ENCODE data around the gene KDM6A. TPM values are rescaled to one million over a fixed set of nuclear protein-coding genes. Genes with fewer than 3 reads are reported as not detected.
"Not testable (repeated sequence)": the region's sequence is repeated elsewhere in the genome, so short reads cannot be mapped to it uniquely, and the experiment has no call there.

Gene KDM6A
- polyA plus RNA-seq, 4 donors, result 9.5 to 31.0 (median 14.4) TPM

- 96 to 100% (median 100%) methylated on average over 1 of the region's 1 CpG for WGBS, 3 donors
- FAIRE-seq (no peak), DNase-seq (no peak)
- H3K36me3 ChIP-seq (ENCODE audit: control insufficient read depth in 3 of 3, insufficient read depth in 2 of 3, low read depth in 1 of 3, low read length in 3 of 3), result peaks cover 0 to 2% (median 0%) of the 10 kb centered on the region in 3 donors
- H3K27me3 ChIP-seq (ENCODE audit: control insufficient read depth in 3 of 3, insufficient read depth in 3 of 3, low read length in 3 of 3), result no peaks in the 10 kb centered on the region
- H3K4me3 ChIP-seq (ENCODE audit: low read depth in 1 of 3, low read length in 3 of 3), result no peak overlapping the region
- H3K27ac ChIP-seq (ENCODE audit: low read depth in 1 of 3, low read length in 2 of 3), result no peak overlapping the region
- no peaks in the 10 kb centered on the region for H3K4me1 ChIP-seq (ENCODE audit: control insufficient read depth in 3 of 3, insufficient read depth in 2 of 3, low read depth in 1 of 3, low read length in 2 of 3)
- H3K9me3 ChIP-seq (ENCODE audit: control insufficient read depth in 2 of 2, insufficient read depth in 1 of 2, low read depth in 1 of 2, low read length in 1 of 2), result peaks cover 0 to 7% of the 10 kb centered on the region in 2 donors
Measured at GRCh38 chrX:44944894-44945293, 71.9 kb downstream of the KDM6A start.

GRCh38 chrX:44945736-44946135 lies 72.7 kb downstream of the KDM6A start:
- no peak for FAIRE-seq

GRCh38 chrX:44946771-44947170 lies 73.8 kb downstream of the KDM6A start:
- Histone ChIP-seq H3K27me3 (ENCODE audit: control insufficient read depth in 3 of 3, insufficient read depth in 3 of 3, low read length in 3 of 3) (no peaks in the 10 kb centered on the region), H3K36me3 (ENCODE audit: control insufficient read depth in 3 of 3, insufficient read depth in 2 of 3, low read depth in 1 of 3, low read length in 3 of 3) (peaks cover 0 to 2% (median 0%) of the 10 kb centered on the region in 3 donors), H3K4me3 (ENCODE audit: low read depth in 1 of 3, low read length in 3 of 3) (no peak overlapping the region), H3K4me1 (ENCODE audit: control insufficient read depth in 3 of 3, insufficient read depth in 2 of 3, low read depth in 1 of 3, low read length in 2 of 3) (no peaks in the 10 kb centered on the region), H3K9me3 (ENCODE audit: control insufficient read depth in 2 of 2, insufficient read depth in 1 of 2, low read depth in 1 of 2, low read length in 1 of 2) (peaks cover 0 to 7% of the 10 kb centered on the region in 2 donors), H3K27ac (ENCODE audit: low read depth in 1 of 3, low read length in 2 of 3) (no peak overlapping the region)
- DNase-seq, result no peak
- WGBS, 3 donors, result 92 to 95% (median 94%) methylated on average over 4 of the region's 4 CpGs
- FAIRE-seq, result peak; percentile 57

More at GRCh38 chrX:44945736-44946135, 72.7 kb downstream of the KDM6A start:
- Histone ChIP-seq H3K27me3 (ENCODE audit: control insufficient read depth in 3 of 3, insufficient read depth in 3 of 3, low read length in 3 of 3) (no peaks in the 10 kb centered on the region), H3K4me3 (ENCODE audit: low read depth in 1 of 3, low read length in 3 of 3) (no peak overlapping the region), H3K9me3 (ENCODE audit: control insufficient read depth in 2 of 2, insufficient read depth in 1 of 2, low read depth in 1 of 2, low read length in 1 of 2) (peaks cover 0 to 7% of the 10 kb centered on the region in 2 donors), H3K27ac (ENCODE audit: low read depth in 1 of 3, low read length in 2 of 3) (no peak overlapping the region), H3K36me3 (ENCODE audit: control insufficient read depth in 3 of 3, insufficient read depth in 2 of 3, low read depth in 1 of 3, low read length in 3 of 3) (peaks cover 0 to 2% (median 0%) of the 10 kb centered on the region in 3 donors), H3K4me1 (ENCODE audit: control insufficient read depth in 3 of 3, insufficient read depth in 2 of 3, low read depth in 1 of 3, low read length in 2 of 3) (no peaks in the 10 kb centered on the region)
- peak in 1 of 2 donors; percentile 15 for DNase-seq
- WGBS, 3 donors, result 85 to 93% (median 87%) methylated on average over 4 of the region's 4 CpGs

- peaks cover 0 to 7% of the 10 kb centered on the region in 2 donors for H3K9me3 ChIP-seq (ENCODE audit: control insufficient read depth in 2 of 2, insufficient read depth in 1 of 2, low read depth in 1 of 2, low read length in 1 of 2)
- H3K36me3 ChIP-seq (ENCODE audit: control insufficient read depth in 3 of 3, insufficient read depth in 2 of 3, low read depth in 1 of 3, low read length in 3 of 3), result peaks cover 0 to 2% (median 0%) of the 10 kb centered on the region in 3 donors
- FAIRE-seq (no peak), DNase-seq (no peak)
- H3K4me3 ChIP-seq (ENCODE audit: low read depth in 1 of 3, low read length in 3 of 3), result no peak overlapping the region
- no peaks in the 10 kb centered on the region for H3K27me3 ChIP-seq (ENCODE audit: control insufficient read depth in 3 of 3, insufficient read depth in 3 of 3, low read length in 3 of 3)
- no peaks in the 10 kb centered on the region for H3K4me1 ChIP-seq (ENCODE audit: control insufficient read depth in 3 of 3, insufficient read depth in 2 of 3, low read depth in 1 of 3, low read length in 2 of 3)
- no peak overlapping the region for H3K27ac ChIP-seq (ENCODE audit: low read depth in 1 of 3, low read length in 2 of 3)
- 87 to 99% (median 97%) methylated on average over 4 of the region's 4 CpGs for WGBS, 3 donors
Measured at GRCh38 chrX:44947995-44948394, 75.0 kb downstream of the KDM6A start.

- 80 to 90% (median 82%) methylated on average over 2 of the region's 2 CpGs for WGBS, 3 donors
Measured at GRCh38 chrX:44948406-44948805, 75.4 kb downstream of the KDM6A start.

GRCh38 chrX:44949125-44949524 lies 76.1 kb downstream of the KDM6A start:
- H3K36me3 ChIP-seq (ENCODE audit: control insufficient read depth in 3 of 3, insufficient read depth in 2 of 3, low read depth in 1 of 3, low read length in 3 of 3), result peaks cover 0 to under 1% (median 0%) of the 10 kb centered on the region in 3 donors
- no peak for FAIRE-seq
- no peaks in the 10 kb centered on the region for H3K4me1 ChIP-seq (ENCODE audit: control insufficient read depth in 3 of 3, insufficient read depth in 2 of 3, low read depth in 1 of 3, low read length in 2 of 3)
- DNase-seq, result no peak
- WGBS, 3 donors, result 84 to 92% (median 86%) methylated on average over 8 of the region's 8 CpGs
- H3K27ac ChIP-seq (ENCODE audit: low read depth in 1 of 3, low read length in 2 of 3), result no peak overlapping the region
- H3K9me3 ChIP-seq (ENCODE audit: control insufficient read depth in 2 of 2, insufficient read depth in 1 of 2, low read depth in 1 of 2, low read length in 1 of 2), result peaks cover 0 to 6% of the 10 kb centered on the region in 2 donors
- no peak overlapping the region for H3K4me3 ChIP-seq (ENCODE audit: low read depth in 1 of 3, low read length in 3 of 3)
- no peaks in the 10 kb centered on the region for H3K27me3 ChIP-seq (ENCODE audit: control insufficient read depth in 3 of 3, insufficient read depth in 3 of 3, low read length in 3 of 3)

More at GRCh38 chrX:44948406-44948805, 75.4 kb downstream of the KDM6A start:
- H3K27ac ChIP-seq (ENCODE audit: low read depth in 1 of 3, low read length in 2 of 3), result no peak overlapping the region
- H3K9me3 ChIP-seq (ENCODE audit: control insufficient read depth in 2 of 2, insufficient read depth in 1 of 2, low read depth in 1 of 2, low read length in 1 of 2), result peaks cover 0 to 7% of the 10 kb centered on the region in 2 donors
- no peak for DNase-seq
- H3K36me3 ChIP-seq (ENCODE audit: control insufficient read depth in 3 of 3, insufficient read depth in 2 of 3, low read depth in 1 of 3, low read length in 3 of 3), result peaks cover 0 to 2% (median 0%) of the 10 kb centered on the region in 3 donors
- H3K27me3 ChIP-seq (ENCODE audit: control insufficient read depth in 3 of 3, insufficient read depth in 3 of 3, low read length in 3 of 3), result no peaks in the 10 kb centered on the region
- FAIRE-seq, result no peak
- no peaks in the 10 kb centered on the region for H3K4me1 ChIP-seq (ENCODE audit: control insufficient read depth in 3 of 3, insufficient read depth in 2 of 3, low read depth in 1 of 3, low read length in 2 of 3)
- no peak overlapping the region for H3K4me3 ChIP-seq (ENCODE audit: low read depth in 1 of 3, low read length in 3 of 3)

GRCh38 chrX:44950471-44951366 lies 77.7 kb downstream of the KDM6A start:
- H3K36me3 ChIP-seq (ENCODE audit: control insufficient read depth in 3 of 3, insufficient read depth in 2 of 3, low read depth in 1 of 3, low read length in 3 of 3); H3K9me3 ChIP-seq (ENCODE audit: control insufficient read depth in 2 of 2, insufficient read depth in 1 of 2, low read depth in 1 of 2, low read length in 1 of 2); H3K27me3 ChIP-seq (ENCODE audit: control insufficient read depth in 3 of 3, insufficient read depth in 3 of 3, low read length in 3 of 3); FAIRE-seq; H3K27ac ChIP-seq (ENCODE audit: low read depth in 1 of 3, low read length in 2 of 3); DNase-seq; H3K4me3 ChIP-seq (ENCODE audit: low read depth in 1 of 3, low read length in 3 of 3); H3K4me1 ChIP-seq (ENCODE audit: control insufficient read depth in 3 of 3, insufficient read depth in 2 of 3, low read depth in 1 of 3, low read length in 2 of 3): not testable (repeated sequence)
- 51 to 70% (median 57%) methylated on average over 9 of the region's 9 CpGs for WGBS, 3 donors

GRCh38 chrX:44951572-44952067 lies 78.6 kb downstream of the KDM6A start:
- no peak for FAIRE-seq

More at GRCh38 chrX:44951572-44952067, 78.6 kb downstream of the KDM6A start:
- Histone ChIP-seq H3K27ac (ENCODE audit: low read depth in 1 of 3, low read length in 2 of 3) (no peak overlapping the region), H3K4me1 (ENCODE audit: control insufficient read depth in 3 of 3, insufficient read depth in 2 of 3, low read depth in 1 of 3, low read length in 2 of 3) (no peaks in the 10 kb centered on the region), H3K4me3 (ENCODE audit: low read depth in 1 of 3, low read length in 3 of 3) (no peak overlapping the region), H3K36me3 (ENCODE audit: control insufficient read depth in 3 of 3, insufficient read depth in 2 of 3, low read depth in 1 of 3, low read length in 3 of 3) (peaks cover 0 to 3% (median 0%) of the 10 kb centered on the region in 3 donors), H3K9me3 (ENCODE audit: control insufficient read depth in 2 of 2, insufficient read depth in 1 of 2, low read depth in 1 of 2, low read length in 1 of 2) (no peaks in the 10 kb centered on the region), H3K27me3 (ENCODE audit: control insufficient read depth in 3 of 3, insufficient read depth in 3 of 3, low read length in 3 of 3) (no peaks in the 10 kb centered on the region)
- WGBS, 3 donors, result 57 to 68% (median 57%) methylated on average over 2 of the region's 2 CpGs
- DNase-seq, result no peak
